ENCODE measurements around the gene TSPOAP1.
A peak's percentile ranks its signal among the peaks of the same experiment; 100 is the strongest.
"Not testable (repeated sequence)": the region's sequence is repeated elsewhere in the genome, so short reads cannot be mapped to it uniquely, and the experiment has no call there.

The TSPOAP1 gene

DNA sequence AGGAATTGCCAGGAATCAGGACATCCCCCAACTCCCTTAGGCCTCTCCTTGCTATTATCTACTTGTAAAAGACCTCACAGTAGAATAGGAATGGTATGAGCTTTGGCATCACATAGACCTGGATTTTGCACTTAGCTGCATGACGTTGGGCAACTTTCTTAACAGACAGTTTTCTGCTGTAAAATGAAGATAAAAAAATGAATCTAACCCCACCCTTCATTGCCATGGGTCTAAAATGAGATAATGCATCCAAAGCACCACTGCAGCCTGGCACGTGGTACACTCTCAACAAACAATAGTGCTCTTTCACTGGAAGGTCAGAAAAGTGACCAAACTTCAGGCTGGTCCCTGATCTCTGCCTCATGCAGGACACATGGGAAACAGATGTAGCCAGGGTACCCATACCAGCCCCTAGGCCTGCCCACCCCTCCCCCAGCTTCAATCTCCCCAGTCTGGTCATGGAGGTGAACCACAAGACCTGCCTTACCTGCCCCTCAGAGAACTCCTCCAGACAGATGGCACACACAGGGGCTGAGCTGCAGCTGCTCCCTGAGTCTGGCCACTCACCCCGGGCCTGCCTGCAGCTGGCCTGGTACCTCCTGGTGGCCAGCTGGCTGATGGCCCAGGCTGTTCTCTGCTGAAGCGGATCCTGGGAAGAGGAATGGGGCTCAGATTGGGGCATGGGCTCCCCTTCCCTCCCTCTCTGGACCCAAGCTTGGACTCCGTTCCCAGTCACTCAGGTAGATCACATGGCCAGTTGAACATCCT lies 31.9 kb upstream of the TSPOAP1 start:
- DNase-seq = no peak

- DNase-seq = no peak
These were observed 30.0 kb upstream of the TSPOAP1 start for GRCh38 chr17:58358408-58359172.

DNA sequence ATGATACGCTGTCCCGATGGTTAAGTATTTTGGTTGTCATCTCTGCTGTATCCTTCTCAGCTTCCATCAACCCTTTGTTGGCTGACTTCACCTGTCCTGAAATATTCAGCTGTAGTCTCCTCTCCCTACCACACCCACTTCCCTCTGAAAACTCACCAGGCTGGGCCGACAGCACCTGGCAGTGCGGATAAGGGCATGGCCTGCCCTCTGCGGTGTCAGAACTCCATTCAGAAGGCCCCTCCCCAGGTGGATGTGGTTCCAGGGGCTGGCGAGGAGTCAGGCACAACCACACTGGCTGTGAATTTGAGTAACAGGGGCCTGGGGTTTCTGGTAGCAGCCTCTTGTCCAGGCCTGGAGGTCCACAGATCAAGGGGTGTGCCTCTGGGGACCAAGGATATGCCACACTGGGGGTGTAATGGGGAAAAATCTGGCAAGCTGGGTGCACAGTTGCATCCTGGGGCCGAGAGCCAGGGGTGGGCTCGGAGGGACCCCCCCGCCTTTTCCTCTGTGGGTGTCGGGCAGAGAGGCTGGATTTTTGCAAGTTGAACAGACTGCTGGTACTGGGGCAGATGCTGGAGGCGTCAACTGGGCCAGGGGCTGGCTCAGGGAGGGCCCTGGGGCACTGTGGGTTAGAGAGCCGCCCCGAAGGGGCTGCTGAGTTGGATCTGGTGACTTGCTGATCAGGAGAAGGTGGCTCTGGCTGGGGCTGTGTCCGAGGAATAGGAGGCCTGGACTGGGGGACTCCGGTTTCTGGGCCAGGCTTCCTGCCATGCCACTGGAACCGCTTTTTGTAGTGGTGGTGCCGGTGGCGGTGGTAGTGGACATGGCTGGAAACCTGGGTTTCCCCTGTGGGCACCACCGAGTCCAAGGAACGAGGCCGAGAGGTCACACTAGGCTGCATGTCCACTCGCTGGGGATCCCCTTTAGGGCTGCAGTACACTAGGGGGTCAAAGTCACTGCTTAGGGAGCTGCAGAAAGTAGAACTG lies 29.0 kb upstream of the TSPOAP1 start:
- no peak for DNase-seq

DNA sequence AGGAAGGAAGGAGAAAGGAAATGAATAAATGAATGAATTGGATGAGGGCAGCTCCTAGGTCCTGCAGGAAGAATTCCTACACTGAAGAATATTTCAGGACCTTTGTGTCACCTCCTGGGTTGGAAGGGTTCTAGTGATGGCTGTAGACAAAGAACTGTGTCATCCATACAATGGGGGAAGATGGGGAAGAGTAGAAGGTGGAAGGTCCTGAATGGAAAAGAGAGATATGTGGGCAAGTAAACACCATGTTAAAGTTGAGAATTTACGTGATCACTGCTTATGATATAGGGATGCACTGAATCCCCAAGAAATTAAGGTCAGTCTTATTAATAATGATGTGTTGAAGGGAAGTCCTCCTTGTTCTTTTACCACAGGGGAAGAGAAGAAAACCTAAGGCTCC lies 27.6 kb upstream of the TSPOAP1 start:
- no peak for DNase-seq

DNA sequence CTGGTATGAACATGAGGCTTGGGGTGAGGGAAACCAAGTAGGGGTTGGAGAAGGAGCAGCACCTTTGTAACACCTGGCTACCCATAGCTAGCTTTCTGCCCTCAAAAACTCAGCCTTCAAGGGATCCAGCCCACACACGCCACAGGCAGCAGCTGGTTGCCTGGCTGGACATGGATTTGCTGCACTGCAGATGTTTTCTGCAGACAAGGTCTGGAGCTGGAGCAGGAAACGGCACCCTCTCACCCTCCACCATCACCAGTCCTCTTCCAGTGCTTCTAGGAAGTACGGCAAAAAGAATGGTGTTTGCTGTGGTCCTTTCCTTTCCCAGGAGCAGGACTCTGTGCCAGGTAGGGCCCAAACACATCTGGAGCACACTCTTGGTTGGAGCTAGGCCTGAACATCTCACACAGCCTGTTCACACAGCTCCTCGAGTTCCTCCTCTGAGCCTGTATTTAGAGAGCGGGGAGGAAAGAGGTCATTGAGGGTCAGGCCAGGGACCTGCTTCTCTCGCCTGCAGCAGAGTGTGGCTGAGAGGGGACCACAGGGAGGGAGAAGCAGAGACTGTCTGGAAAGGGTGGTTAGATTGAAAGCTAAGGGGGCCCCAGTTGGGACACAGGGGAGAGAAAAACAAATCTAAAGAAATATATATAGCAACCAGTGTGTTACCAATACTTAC lies 26.1 kb upstream of the TSPOAP1 start:
- no peak for DNase-seq

- no peak for DNase-seq
These were observed 24.8 kb upstream of the TSPOAP1 start for GRCh38 chr17:58353389-58353825.

- DNase-seq = no peak
These were observed 24.2 kb upstream of the TSPOAP1 start for GRCh38 chr17:58352596-58353388.

GRCh38 chr17:58351831-58352595 lies 23.4 kb upstream of the TSPOAP1 start, which contains the start of gene SUPT4H1:
Gene SUPT4H1 (minus strand): TSS chr17:58352201. CDS start chr17:58352135, 66 bp downstream.
- peak; percentile 88 for DNase-seq

DNA sequence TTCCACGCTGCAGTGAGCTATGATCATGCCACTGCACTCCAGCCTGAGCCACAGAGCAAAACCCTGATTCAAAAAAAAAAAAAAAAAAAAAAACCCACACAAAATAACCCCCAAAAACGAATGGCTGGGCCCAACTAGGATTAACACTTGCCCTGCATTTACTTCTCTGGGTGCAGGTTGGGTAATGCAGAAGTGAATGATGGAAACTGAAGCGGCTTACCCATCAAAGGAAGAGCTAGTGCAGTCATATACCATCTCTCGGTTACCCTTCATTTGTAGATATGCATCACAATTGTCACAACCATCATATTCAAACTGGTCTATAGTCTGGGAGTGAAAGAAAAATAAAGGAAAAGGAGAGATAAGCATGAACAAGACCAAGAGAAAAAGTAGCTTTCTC lies 22.6 kb upstream of the TSPOAP1 start:
- no peak for DNase-seq

DNA sequence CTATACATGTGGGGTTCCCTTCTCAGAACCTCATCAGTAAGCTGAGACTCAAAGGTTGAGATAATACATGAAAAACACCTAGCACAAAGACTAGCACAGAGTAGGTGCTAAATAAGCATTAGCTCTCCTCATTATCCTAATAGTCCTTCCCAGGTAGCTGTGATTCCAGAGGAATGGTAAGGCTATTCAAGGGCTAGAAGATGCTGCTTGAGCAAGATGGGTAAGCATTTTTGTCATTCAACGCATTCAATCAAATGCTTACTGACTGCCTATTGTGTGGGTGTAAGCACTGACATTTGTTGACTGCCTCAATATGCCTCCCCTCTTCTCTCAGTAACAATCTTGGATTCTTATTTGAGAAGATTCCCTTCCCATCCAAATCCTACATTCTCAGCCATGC lies 19.4 kb upstream of the TSPOAP1 start:
- DNase-seq = no peak

- no peak for DNase-seq
These were observed 16.9 kb upstream of the TSPOAP1 start for GRCh38 chr17:58345500-58345899.

DNA sequence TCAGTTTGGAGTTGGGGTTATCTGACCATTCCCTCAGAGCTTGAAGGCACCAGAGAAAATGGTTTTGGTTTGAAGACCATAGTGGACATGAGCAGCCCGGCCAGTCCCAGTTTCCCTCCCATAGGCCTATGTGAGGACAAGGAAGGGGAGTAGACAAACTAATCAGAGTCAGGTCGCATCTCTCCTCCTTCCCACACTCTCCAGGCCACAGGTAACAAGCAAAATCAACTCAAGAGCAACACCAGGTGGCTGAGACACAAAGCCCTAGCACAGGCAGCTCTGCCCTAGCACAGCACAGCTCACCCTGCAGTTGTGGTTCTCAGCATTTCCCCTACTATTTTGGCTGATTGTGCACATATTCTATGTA lies 16.2 kb upstream of the TSPOAP1 start:
- peak; percentile 62 for DNase-seq

- peak; percentile 80 for DNase-seq
These were observed 15.6 kb upstream of the TSPOAP1 start for GRCh38 chr17:58344047-58344790.

DNA sequence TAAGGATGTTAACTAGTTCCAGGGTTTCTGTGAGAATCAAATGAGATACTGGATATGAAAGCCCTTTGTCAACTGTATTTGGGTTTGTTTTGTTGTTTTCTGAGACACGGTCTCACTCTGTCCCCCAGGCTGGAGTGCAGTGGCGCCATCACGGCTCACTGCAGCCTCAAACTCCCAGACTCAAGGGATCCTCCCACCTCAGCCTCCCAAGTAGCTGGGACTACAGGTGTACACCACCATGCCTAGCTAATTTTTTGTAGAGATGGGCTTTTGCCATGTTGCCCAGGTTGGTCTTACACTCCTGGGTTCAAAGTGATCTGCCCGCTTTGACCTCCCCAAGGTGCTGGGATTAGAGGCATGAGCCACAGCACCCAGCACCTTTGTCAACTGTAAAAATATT lies 14.5 kb upstream of the TSPOAP1 start:
- no peak for DNase-seq

DNA sequence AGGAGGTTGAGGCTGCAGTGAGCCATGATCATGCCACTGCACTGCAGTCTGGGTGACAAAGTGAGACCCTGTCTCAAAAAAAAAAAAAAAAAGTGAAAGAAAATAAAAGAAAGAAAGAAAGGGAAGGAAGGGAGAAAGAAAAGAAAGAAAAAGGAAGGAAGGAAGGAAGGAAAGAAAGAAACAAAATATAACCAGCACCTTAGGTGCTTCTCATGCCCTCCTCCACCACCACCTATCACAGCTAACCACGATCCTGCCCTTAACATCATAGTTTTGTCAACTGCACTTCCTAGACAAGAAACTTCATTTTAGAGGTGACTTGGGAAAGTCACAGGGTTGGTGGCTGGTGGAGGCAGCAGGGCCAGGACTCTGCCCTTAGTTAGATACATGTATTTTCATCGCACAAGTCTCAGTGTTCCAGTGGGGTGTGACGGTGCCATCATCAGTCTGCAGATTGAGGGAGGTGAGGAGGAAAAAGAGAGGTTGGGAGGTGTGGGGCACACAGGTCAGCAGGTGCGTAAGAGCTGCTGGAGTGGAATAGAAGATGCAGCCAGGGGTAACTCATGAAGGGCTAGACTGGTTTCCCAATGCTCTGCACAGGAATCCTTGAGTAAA lies 13.4 kb upstream of the TSPOAP1 start:
- no peak for DNase-seq

GRCh38 chr17:58341136-58341860 lies 12.7 kb upstream of the TSPOAP1 start:
- not testable (repeated sequence) for DNase-seq

DNA sequence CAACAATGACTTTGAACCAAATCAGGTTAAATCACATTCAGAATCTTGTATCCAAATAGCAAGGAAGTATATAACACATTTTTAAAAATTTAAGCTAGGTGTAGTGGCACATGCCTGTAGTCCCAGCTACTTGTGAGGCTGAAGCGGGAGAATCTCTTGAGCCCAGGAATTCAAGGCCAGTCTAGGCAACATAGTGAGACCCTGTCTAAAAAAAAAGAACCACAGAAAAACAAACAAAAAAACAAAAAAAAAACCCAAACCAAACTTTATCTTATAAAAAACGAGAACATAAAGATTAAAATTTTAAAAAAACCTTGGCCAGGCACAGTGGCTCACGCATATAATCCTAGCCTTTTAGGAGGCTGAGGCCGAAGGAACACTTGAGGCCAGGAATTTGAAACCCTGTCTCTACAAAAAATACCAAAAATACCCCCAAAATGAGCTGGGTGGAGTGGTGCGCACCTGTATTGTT lies 11.8 kb upstream of the TSPOAP1 start:
- DNase-seq = no peak

- DNase-seq = no peak
These were observed 11.3 kb upstream of the TSPOAP1 start for GRCh38 chr17:58339755-58340404.
